GM21619 (cell line): ENCODE measurements around the gene DMRTA2.

ENCODE experiments used
- ATAC-seq: cut with Tn5 transposase; IDR thresholded peaks from one replicate; pipeline ENCODE4 v1.9.1; 2021; ENCODE audit not compliant: unreplicated experiment

Gene DMRTA2

GRCh38 chr1:50422946-50423669, at the start of gene DMRTA2:
TSS of gene DMRTA2 (minus strand) at chr1:50423443. CDS start at chr1:50421536, 1,907 bp downstream.
- no peak for ATAC-seq

- ATAC-seq: no peak
Measured at GRCh38 chr1:50471967-50472366, 48.7 kb upstream of the DMRTA2 start.

- ATAC-seq: no peak
Measured at GRCh38 chr1:50462964-50463363, 39.7 kb upstream of the DMRTA2 start.

GRCh38 chr1:50458507-50458906, 35.3 kb upstream of the DMRTA2 start:
- ATAC-seq: no peak

GRCh38 chr1:50454911-50455310, 31.7 kb upstream of the DMRTA2 start:
- no peak for ATAC-seq

GRCh38 chr1:50453266-50453665, 30.0 kb upstream of the DMRTA2 start:
- ATAC-seq: no peak

- no peak for ATAC-seq
Measured at GRCh38 chr1:50452700-50453099, 29.5 kb upstream of the DMRTA2 start.

- ATAC-seq: no peak
Measured at GRCh38 chr1:50450861-50451653, 27.8 kb upstream of the DMRTA2 start.

GRCh38 chr1:50447961-50448360, 24.7 kb upstream of the DMRTA2 start:
- no peak for ATAC-seq

- no peak for ATAC-seq
Measured at GRCh38 chr1:50441183-50441582, 17.9 kb upstream of the DMRTA2 start.

GRCh38 chr1:50438945-50439344, 15.7 kb upstream of the DMRTA2 start:
- no peak for ATAC-seq

- no peak for ATAC-seq
Measured at GRCh38 chr1:50436489-50436888, 13.2 kb upstream of the DMRTA2 start.

- ATAC-seq: no peak
Measured at GRCh38 chr1:50430010-50430405, 6.8 kb upstream of the DMRTA2 start.

- no peak for ATAC-seq
Measured at GRCh38 chr1:50427818-50428779, 4.9 kb upstream of the DMRTA2 start.

GRCh38 chr1:50427086-50427817, 4.0 kb upstream of the DMRTA2 start:
- no peak for ATAC-seq

- ATAC-seq: no peak
Measured at GRCh38 chr1:50426702-50427085, 3.5 kb upstream of the DMRTA2 start.

- no peak for ATAC-seq
Measured at GRCh38 chr1:50426108-50426700, 3.0 kb upstream of the DMRTA2 start.

GRCh38 chr1:50425376-50426107, 2.3 kb upstream of the DMRTA2 start:
- no peak for ATAC-seq

GRCh38 chr1:50424884-50425375, 1.7 kb upstream of the DMRTA2 start:
- no peak for ATAC-seq
